ENCODE results near the gene MSRB1.

Gene MSRB1

DNA sequence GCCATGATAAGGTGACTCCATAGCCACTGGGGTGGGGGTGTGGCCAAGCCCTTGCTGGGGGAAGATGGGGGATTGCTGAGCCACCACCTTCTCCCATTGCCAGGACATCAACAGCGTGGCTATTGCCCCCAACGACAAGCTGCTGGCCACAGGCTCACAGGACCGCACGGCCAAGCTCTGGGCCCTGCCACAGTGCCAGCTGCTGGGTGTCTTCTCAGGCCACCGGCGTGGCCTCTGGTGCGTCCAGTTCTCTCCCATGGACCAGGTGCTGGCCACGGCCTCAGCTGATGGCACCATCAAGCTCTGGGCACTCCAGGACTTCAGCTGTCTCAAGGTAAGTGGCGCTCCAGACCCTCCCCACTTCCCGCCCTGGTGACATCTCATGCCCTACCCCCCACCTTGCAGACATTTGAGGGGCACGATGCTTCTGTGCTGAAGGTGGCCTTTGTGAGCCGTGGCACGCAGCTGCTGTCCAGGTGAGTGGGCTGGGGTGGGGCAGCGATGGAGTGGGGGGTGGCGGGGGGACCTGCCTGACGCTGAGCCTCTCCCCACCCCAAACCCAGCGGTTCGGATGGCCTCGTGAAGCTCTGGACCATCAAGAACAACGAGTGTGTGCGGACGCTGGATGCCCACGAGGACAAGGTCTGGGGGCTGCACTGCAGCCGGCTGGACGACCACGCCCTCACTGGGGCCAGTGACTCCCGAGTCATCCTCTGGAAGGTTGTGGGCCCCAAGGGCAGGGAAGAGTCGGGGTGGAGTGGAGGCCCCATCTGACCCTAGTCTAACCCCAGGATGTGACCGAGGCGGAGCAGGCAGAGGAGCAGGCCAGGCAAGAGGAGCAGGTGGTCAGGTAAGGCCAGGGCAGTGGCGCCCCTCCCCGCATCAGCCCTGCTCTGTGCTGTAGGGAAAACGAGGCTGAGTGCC is 34.2 kb upstream of the MSRB1 start:
- Histone ChIP-seq H3K4me3 (ENCODE audit: low read depth in 1 of 2, low read length in 2 of 2) (no peak overlapping the region), H3K36me3 (ENCODE audit: insufficient read depth, low read length) (peaks cover 34% of the 10 kb centered on the region), H3K27ac (ENCODE audit: low read depth, low read length) (no peak overlapping the region), H3K9ac (ENCODE audit: low read length) (no peak overlapping the region), H3K9me3 (ENCODE audit: low read length) (no peaks in the 10 kb centered on the region), H3K27me3 (ENCODE audit: control insufficient read depth in 1 of 2, insufficient read depth in 2 of 2, low read length in 2 of 2) (peaks cover 20 to 57% of the 10 kb centered on the region in 2 donors), H3K4me1 (ENCODE audit: insufficient read depth, low read length) (peaks cover 14% of the 10 kb centered on the region)

- Histone ChIP-seq H3K36me3 (ENCODE audit: insufficient read depth, low read length) (peaks cover 34% of the 10 kb centered on the region), H3K4me1 (ENCODE audit: insufficient read depth, low read length) (peaks cover 15% of the 10 kb centered on the region), H3K9me3 (ENCODE audit: low read length) (no peaks in the 10 kb centered on the region), H3K9ac (ENCODE audit: low read length) (no peak overlapping the region), H3K27ac (ENCODE audit: low read depth, low read length) (no peak overlapping the region), H3K4me3 (ENCODE audit: low read depth in 1 of 2, low read length in 2 of 2) (no peak overlapping the region), H3K27me3 (ENCODE audit: control insufficient read depth in 1 of 2, insufficient read depth in 2 of 2, low read length in 2 of 2) (peaks cover 10 to 47% of the 10 kb centered on the region in 2 donors)
These were observed 33.2 kb upstream of the MSRB1 start for GRCh38 chr16:1976216-1976520.

GRCh38 chr16:1975432-1976215 is 32.6 kb upstream of the MSRB1 start:
- Histone ChIP-seq H3K36me3 (ENCODE audit: insufficient read depth, low read length) (peaks cover 34% of the 10 kb centered on the region), H3K4me3 (ENCODE audit: low read depth in 1 of 2, low read length in 2 of 2) (no peak overlapping the region), H3K27me3 (ENCODE audit: control insufficient read depth in 1 of 2, insufficient read depth in 2 of 2, low read length in 2 of 2) (peaks cover 5 to 41% of the 10 kb centered on the region in 2 donors), H3K27ac (ENCODE audit: low read depth, low read length) (no peak overlapping the region), H3K4me1 (ENCODE audit: insufficient read depth, low read length) (peaks cover 20% of the 10 kb centered on the region), H3K9ac (ENCODE audit: low read length) (no peak overlapping the region), H3K9me3 (ENCODE audit: low read length) (no peaks in the 10 kb centered on the region)

DNA sequence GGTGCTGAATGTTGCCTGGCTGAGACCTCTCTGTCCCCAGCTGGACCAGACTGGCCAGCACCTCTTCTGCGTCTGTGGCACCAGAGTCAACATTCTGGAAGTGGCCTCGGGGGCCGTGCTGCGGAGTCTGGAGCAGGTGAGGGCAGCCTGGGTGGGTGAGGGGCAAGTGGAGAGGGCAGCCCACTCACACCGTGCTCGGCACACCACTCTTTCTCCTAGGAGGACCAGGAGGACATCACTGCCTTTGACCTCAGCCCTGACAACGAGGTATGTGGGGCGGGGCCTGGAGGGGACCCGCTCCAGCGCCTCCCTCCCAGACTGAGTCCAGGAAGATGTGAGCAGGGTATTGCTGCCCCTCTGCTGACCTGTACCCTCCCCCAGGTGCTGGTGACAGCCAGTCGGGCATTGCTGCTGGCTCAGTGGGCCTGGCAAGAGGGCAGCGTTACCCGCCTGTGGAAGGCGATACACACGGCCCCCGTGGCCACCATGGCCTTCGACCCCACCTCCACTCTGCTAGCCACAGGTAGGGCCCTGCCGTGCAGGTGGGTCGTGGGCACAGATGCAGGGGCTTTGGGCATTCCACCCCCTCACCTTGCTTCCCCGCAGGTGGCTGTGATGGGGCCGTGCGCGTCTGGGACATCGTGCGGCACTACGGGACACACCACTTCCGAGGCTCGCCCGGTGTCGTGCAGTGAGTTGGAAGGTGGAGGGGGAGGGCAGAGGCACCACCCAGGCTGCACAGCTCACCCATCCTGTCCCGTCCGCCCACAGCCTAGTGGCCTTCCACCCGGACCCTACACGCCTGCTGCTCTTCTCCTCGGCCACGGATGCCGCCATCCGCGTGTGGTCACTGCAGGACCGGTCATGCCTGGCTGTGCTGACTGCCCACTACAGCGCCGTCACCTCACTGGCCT is 31.4 kb upstream of the MSRB1 start:
- Histone ChIP-seq H3K27me3 (ENCODE audit: control insufficient read depth in 1 of 2, insufficient read depth in 2 of 2, low read length in 2 of 2) (peaks cover 4 to 29% of the 10 kb centered on the region in 2 donors), H3K36me3 (ENCODE audit: insufficient read depth, low read length) (peaks cover 34% of the 10 kb centered on the region), H3K9me3 (ENCODE audit: low read length) (no peaks in the 10 kb centered on the region), H3K27ac (ENCODE audit: low read depth, low read length) (no peak overlapping the region), H3K4me3 (ENCODE audit: low read depth in 1 of 2, low read length in 2 of 2) (no peak overlapping the region), H3K4me1 (ENCODE audit: insufficient read depth, low read length) (peaks cover 20% of the 10 kb centered on the region), H3K9ac (ENCODE audit: low read length) (no peak overlapping the region)

DNA sequence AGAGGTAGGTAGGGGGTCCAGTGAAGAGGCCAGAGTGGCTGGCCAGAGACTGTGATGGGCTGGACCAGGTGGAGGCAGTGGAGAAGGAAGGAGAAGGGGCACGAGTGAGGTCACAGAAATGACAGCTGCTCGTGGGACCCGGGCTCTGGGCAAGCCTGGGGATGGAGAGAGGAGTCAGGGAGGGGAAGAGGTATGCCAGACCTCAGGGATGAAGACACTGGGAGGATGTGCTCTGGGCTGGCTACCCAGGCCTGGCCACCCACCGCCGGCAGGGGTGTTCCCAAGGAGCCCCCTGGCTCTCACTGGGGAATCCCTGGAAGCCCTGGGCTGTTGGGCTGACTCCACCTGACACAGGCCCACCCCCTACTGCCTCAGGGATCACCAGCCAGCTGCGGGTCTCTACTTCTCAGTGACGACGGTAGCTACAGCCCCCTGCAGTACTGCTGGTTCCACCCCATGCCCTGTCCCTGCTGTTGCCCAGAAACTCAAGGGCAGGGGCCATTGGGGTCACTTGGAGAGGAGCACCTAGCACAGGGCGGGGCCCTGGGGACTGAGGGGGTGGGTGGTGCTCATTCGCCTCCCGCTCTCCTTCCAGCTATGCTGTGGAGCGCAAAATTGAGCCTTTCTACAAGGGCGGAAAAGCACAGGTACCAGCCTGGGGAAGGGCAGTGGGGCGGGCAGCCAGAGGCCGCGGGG is 30.6 kb upstream of the MSRB1 start:
- Histone ChIP-seq H3K27ac (ENCODE audit: low read depth, low read length) (no peak overlapping the region), H3K4me1 (ENCODE audit: insufficient read depth, low read length) (peaks cover 20% of the 10 kb centered on the region), H3K4me3 (ENCODE audit: low read depth in 1 of 2, low read length in 2 of 2) (no peak overlapping the region)

GRCh38 chr16:1972490-1972877 is 29.5 kb upstream of the MSRB1 start:
- H3K9ac ChIP-seq (ENCODE audit: low read length): peak overlapping the region; percentile 80

More for the DNA sequence above, 30.6 kb upstream of the MSRB1 start:
- Histone ChIP-seq H3K36me3 (ENCODE audit: insufficient read depth, low read length) (peaks cover 34% of the 10 kb centered on the region), H3K27me3 (ENCODE audit: control insufficient read depth in 1 of 2, insufficient read depth in 2 of 2, low read length in 2 of 2) (peaks cover 4 to 21% of the 10 kb centered on the region in 2 donors), H3K9ac (ENCODE audit: low read length) (no peak overlapping the region), H3K9me3 (ENCODE audit: low read length) (no peaks in the 10 kb centered on the region)

DNA sequence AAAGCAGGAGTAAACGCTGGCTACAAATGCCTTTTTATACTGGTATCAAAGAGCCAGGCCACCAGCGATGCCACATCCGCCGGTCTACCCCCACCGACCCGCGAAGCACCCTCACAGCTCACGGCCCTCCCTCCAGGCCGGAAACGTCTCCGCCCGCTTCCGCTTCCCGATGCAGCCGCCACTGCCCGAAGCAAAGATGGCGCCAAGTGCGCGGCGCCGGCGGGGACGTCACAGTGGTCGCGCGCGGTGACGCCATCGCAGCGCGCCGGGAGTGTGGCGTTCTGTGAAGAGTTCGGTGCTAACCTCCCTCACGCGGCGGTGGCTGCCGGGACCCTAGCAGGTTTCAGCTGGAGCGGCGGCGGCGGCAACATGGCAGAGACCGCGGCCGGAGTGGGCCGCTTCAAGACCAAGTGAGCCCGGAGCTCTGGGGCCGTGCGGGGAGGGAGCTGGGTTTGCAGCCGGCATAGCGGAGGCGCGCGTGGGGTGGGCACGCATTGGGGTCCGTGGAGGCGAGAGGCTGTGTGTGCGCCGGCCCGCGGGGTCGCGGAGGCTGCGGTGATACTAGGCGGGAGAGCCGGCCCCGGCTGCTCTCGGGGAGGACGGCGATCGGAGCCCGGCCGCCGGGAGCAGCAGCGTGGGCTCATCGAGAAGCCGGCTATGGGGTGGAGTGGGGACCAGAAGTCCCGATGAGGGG is 28.9 kb upstream of the MSRB1 start, which contains the start of gene TBL3:
Gene TBL3, plus strand, starts transcription at position 258 of the 694 bp plus-strand sequence. Its CDS starts 112 bp downstream, at position 370.
- peaks cover 27% of the 10 kb centered on the region for H3K36me3 ChIP-seq (ENCODE audit: insufficient read depth, low read length)
- peaks cover 20% of the 10 kb centered on the region for H3K4me1 ChIP-seq (ENCODE audit: insufficient read depth, low read length)
- peak within 1 kb of the TSS; percentile 80 for H3K9ac ChIP-seq (ENCODE audit: low read length)
- H3K27me3 ChIP-seq (ENCODE audit: control insufficient read depth in 1 of 2, insufficient read depth in 2 of 2, low read length in 2 of 2): peaks cover 4 to 6% of the 10 kb centered on the region in 2 donors
- peak within 1 kb of the TSS; percentile 89 to 97 for H3K4me3 ChIP-seq (ENCODE audit: low read depth in 1 of 2, low read length in 2 of 2)
- peak within 1 kb of the TSS; percentile 98 for H3K27ac ChIP-seq (ENCODE audit: low read depth, low read length)
- no peaks in the 10 kb centered on the region for H3K9me3 ChIP-seq (ENCODE audit: low read length)

More at GRCh38 chr16:1972490-1972877, 29.5 kb upstream of the MSRB1 start:
- Histone ChIP-seq H3K27me3 (ENCODE audit: control insufficient read depth in 1 of 2, insufficient read depth in 2 of 2, low read length in 2 of 2) (peaks cover 4 to 11% of the 10 kb centered on the region in 2 donors), H3K27ac (ENCODE audit: low read depth, low read length) (peak overlapping the region; percentile 98), H3K4me3 (ENCODE audit: low read depth in 1 of 2, low read length in 2 of 2) (peak overlapping the region; percentile 89 to 97), H3K4me1 (ENCODE audit: insufficient read depth, low read length) (peaks cover 20% of the 10 kb centered on the region), H3K9me3 (ENCODE audit: low read length) (no peaks in the 10 kb centered on the region), H3K36me3 (ENCODE audit: insufficient read depth, low read length) (peaks cover 30% of the 10 kb centered on the region)

GRCh38 chr16:1968146-1968953 is 25.4 kb upstream of the MSRB1 start:
- H3K9ac ChIP-seq (ENCODE audit: low read length): no peak overlapping the region
- H3K4me1 ChIP-seq (ENCODE audit: insufficient read depth, low read length): peaks cover 31% of the 10 kb centered on the region
- no peak overlapping the region for H3K27ac ChIP-seq (ENCODE audit: low read depth, low read length)
- H3K36me3 ChIP-seq (ENCODE audit: insufficient read depth, low read length): peaks cover 10% of the 10 kb centered on the region
- H3K9me3 ChIP-seq (ENCODE audit: low read length): no peaks in the 10 kb centered on the region
- H3K4me3 ChIP-seq (ENCODE audit: low read depth in 1 of 2, low read length in 2 of 2): no peak overlapping the region
- H3K27me3 ChIP-seq (ENCODE audit: control insufficient read depth in 1 of 2, insufficient read depth in 2 of 2, low read length in 2 of 2): no peaks in the 10 kb centered on the region

- Histone ChIP-seq H3K36me3 (ENCODE audit: insufficient read depth, low read length) (peaks cover 28% of the 10 kb centered on the region), H3K27me3 (ENCODE audit: control insufficient read depth in 1 of 2, insufficient read depth in 2 of 2, low read length in 2 of 2) (no peaks in the 10 kb centered on the region), H3K4me1 (ENCODE audit: insufficient read depth, low read length) (peaks cover 22% of the 10 kb centered on the region), H3K9me3 (ENCODE audit: low read length) (no peaks in the 10 kb centered on the region), H3K4me3 (ENCODE audit: low read depth in 1 of 2, low read length in 2 of 2) (peak within 1 kb of the TSS; percentile 76 to 81), H3K9ac (ENCODE audit: low read length) (peak within 1 kb of the TSS; percentile 96), H3K27ac (ENCODE audit: low read depth, low read length) (peak within 1 kb of the TSS; percentile 98)
These were observed 23.5 kb upstream of the MSRB1 start, which contains the start of gene RNF151 for GRCh38 chr16:1966460-1966859. Gene RNF151, plus strand, starts transcription at chr16:1966856. Its CDS starts 26 bp downstream, at chr16:1966882.
